GM06990 (cell line): ENCODE measurements around the gene HSPA12A.

Experiments used
- DNase-seq: peaks from one replicate; pipeline ENCODE4 v3.0.0-alpha.2; 2011; ENCODE audit not compliant: insufficient read length; ENCODE audit errors: extremely low read depth
- H3K27me3 ChIP-seq: replicated peaks from 2 replicates; pipeline ENCODE4 v1.6.0; 2011; ENCODE audit warnings: low read length; ENCODE audit not compliant: control insufficient read depth, insufficient read depth
- H3K36me3 ChIP-seq: 2 replicates; pipeline ENCODE4 v1.5.1; 2011; ENCODE audit warnings: low read length; ENCODE audit not compliant: control insufficient read depth, insufficient read depth
- H3K4me3 ChIP-seq: replicated peaks from 2 replicates; pipeline ENCODE4 v1.5.1; 2011; ENCODE audit warnings: low read depth, mild to moderate bottlenecking, control low read depth, low read length
- CTCF ChIP-seq: IDR thresholded peaks from 2 replicates; pipeline ENCODE4 v1.5.1; 2011; ENCODE audit warnings: low read length, control low read depth, mild to moderate bottlenecking, inconsistent platforms; ENCODE audit not compliant: insufficient read depth, poor library complexity, severe bottlenecking

Gene HSPA12A

DNA sequence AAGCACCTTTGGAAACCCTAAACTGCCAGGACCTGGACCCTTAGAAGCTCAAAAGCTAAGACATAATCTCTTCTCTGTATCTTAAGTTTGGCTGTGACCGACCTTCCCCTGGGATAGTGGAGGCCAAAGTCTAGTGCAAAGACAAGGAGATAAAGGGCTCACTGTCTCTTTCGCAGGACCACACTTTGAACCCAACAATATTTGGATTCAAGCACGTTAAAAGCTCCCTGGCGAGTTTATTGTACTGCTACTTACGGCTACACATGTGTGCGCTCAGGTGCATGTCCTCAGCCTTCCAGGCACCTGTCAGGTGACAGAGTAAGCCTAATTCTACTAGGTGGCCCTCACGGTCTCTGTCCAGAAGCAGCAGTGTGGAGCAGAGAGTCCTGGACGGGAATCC, 65.7 kb downstream of the HSPA12A start:
- Histone ChIP-seq H3K27me3 (no peaks in the 10 kb centered on the region), H3K36me3 (no peaks in the 10 kb centered on the region), H3K4me3 (no peak overlapping the region)
- TF ChIP-seq CTCF: no peak
- DNase-seq: no peak

GRCh38 chr10:116676118-116676517, 66.2 kb downstream of the HSPA12A start:
- DNase-seq: no peak
- H3K36me3 ChIP-seq: no peaks in the 10 kb centered on the region
- H3K4me3 ChIP-seq: no peak overlapping the region
- TF ChIP-seq CTCF: no peak
- no peaks in the 10 kb centered on the region for H3K27me3 ChIP-seq

GRCh38 chr10:116674901-116675423, 67.4 kb downstream of the HSPA12A start:
- no peak for TF ChIP-seq CTCF
- no peak for DNase-seq
- Histone ChIP-seq H3K36me3 (no peaks in the 10 kb centered on the region), H3K4me3 (no peak overlapping the region), H3K27me3 (no peaks in the 10 kb centered on the region)

GRCh38 chr10:116673866-116674265, 68.5 kb downstream of the HSPA12A start:
- Histone ChIP-seq H3K4me3 (no peak overlapping the region), H3K27me3 (no peaks in the 10 kb centered on the region), H3K36me3 (no peaks in the 10 kb centered on the region)
- TF ChIP-seq CTCF: no peak
- DNase-seq: no peak

GRCh38 chr10:116672891-116673290, 69.5 kb downstream of the HSPA12A start:
- Histone ChIP-seq H3K36me3 (no peaks in the 10 kb centered on the region), H3K27me3 (no peaks in the 10 kb centered on the region), H3K4me3 (no peak overlapping the region)
- no peak for TF ChIP-seq CTCF
- no peak for DNase-seq
